22Rv1 (cell line): Measurements from ENCODE around the gene EBF3.

Experiments
- CTCF ChIP-seq: fragments of 450-650 bp; IDR thresholded peaks from 2 replicates; pipeline ENCODE4 v1.5.1; 2017; ENCODE audit warnings: mild to moderate bottlenecking
- ZFX ChIP-seq: fragments of 450-650 bp; IDR thresholded peaks from 2 replicates; pipeline ENCODE4 v1.6.1; 2017; ENCODE audit warnings: antibody characterized with exemption, borderline replicate concordance

- no peak for TF ChIP-seq CTCF
- no peak for TF ChIP-seq ZFX
Observed at GRCh38 chr10:129916506-129916995, 47.5 kb downstream of the EBF3 start.
